ENCODE measurements around the gene UBE2V1.

UBE2V1 gene

DNA sequence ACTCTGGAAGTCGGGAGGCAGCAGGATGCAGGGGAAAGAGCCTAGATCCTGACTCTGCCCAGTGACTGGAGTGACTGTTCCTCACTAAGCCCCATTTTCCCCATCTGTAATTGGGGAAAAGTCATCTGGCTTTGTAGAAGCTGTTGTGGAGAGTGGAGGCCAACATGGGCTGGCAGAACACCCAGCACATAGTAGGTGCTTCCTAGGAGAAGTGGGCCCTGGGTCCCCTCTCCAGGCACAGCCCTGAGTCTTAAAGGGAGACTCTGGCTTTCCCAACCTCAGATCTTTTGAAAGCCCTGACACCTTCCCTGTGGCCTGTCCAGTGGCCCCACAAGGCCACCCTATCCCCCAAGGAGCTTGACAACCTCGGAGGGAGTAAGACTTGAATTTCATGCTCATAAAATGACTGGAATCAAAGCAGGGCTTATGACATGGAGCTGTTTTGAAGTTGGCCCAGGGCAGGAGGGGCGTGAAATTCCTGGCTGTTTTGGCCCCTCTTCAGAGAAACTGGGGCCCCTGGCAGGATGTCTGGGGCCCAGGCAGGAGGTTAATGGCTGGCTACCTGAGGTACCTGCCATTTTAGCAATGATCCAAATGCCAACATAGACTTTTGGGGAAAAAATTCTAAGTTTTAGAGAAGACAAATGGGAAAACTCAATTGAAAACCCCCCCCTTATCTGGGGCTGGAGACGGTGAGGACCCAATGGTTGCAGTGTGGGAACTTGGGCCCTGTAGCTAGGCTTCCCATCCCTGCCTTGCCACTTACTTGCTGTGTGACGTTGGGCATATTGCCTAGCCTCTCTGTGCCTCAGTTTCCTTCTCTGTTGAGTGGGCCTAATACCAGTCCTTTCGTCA is 51.6 kb downstream of the UBE2V1 start:
- no peak for DNase-seq

GRCh38 chr20:50058662-50059402 is 54.1 kb downstream of the UBE2V1 start:
- DNase-seq = no peak

- no peak for DNase-seq
Observed at GRCh38 chr20:50057714-50058053, 55.3 kb downstream of the UBE2V1 start.

GRCh38 chr20:50056951-50057713 is 55.8 kb downstream of the UBE2V1 start:
- no peak for DNase-seq

- DNase-seq = no peak
Observed at GRCh38 chr20:50056408-50056926, 56.5 kb downstream of the UBE2V1 start.

DNA sequence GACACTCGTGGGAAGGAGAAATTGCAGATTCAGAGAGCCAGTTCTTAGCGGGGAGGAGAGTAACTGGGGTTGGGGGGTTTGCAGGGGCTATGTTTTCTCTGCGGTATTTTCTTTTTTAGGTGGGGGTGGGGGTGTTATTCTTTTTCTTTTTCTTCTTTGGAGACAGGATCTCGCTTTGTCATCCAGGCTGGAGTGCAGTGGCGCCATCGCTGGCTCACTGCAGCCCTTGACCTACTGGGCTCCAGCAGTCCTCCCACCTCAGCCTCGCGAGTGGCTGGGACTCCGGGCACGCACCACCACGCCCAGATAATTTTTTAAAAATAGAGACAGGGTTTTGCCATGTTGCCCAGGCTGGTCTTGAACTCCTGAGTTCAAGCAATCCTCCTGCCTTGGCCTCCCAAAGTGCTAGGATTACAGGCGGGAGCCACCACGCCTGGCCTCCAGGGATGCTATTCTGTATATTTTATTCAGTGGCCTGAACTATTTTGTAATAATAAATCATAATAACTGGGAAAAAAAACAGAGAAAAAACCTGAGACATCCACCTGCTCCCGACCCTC is 57.3 kb downstream of the UBE2V1 start:
- no peak for DNase-seq

- no peak for DNase-seq
Observed at GRCh38 chr20:50054626-50055511, 58.1 kb downstream of the UBE2V1 start.

DNA sequence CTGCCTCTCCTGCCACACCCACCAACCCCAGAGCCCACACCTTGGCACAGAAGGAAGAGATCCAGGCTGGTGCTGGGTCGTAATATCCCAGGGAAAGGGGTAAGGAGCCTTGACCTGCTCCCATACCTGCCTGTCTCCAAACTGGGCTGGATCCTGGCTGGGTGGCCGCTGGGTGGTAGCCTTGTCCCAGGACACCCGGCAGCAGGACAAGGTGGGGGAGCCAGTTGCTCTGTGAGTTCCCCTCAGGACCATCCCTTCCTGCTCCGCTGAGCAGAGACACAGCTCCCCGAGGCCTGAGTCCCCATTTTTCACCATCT is 58.8 kb downstream of the UBE2V1 start:
- no peak for DNase-seq

GRCh38 chr20:50053362-50054230 is 59.4 kb downstream of the UBE2V1 start:
- no peak for DNase-seq

GRCh38 chr20:50052550-50053361 is 60.2 kb downstream of the UBE2V1 start:
- no peak for DNase-seq

- no peak for DNase-seq
Observed at GRCh38 chr20:50050660-50051308, 62.2 kb downstream of the UBE2V1 start.

GRCh38 chr20:50050214-50050613 is 62.7 kb downstream of the UBE2V1 start:
- DNase-seq = no peak

- no peak for DNase-seq
Observed at GRCh38 chr20:50049442-50050026, 63.4 kb downstream of the UBE2V1 start.

GRCh38 chr20:50048420-50049166 is 64.4 kb downstream of the UBE2V1 start:
- peak; percentile 57 for DNase-seq

DNA sequence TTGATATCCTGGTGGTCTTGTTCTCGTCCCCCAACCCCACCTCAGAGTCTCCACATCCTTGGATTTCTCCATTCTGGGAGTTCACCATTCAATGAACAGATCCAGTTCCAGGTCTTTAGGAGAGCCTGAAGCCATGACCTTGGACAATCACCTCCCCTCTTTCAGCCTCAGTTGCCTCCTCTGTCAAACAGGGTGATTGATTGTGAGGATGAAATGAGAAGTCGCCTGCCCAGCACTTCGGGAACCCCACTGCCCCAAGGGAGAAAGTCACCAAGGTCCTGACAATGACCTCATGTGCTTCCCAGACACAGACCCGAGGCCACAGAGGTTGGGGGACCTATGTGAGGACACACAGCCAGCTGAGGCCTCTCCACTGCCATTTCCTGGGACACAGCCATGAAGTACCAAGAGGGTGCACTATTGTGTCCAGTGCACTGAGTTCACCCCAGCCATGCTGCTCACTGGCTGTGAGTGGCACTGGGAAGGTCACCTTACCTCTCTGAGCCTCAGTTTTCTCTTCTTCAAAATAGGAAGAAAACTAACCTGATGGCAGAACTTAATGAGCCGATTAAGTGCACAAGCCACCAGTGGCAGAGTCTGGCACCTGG is 68.5 kb downstream of the UBE2V1 start:
- DNase-seq = no peak

DNA sequence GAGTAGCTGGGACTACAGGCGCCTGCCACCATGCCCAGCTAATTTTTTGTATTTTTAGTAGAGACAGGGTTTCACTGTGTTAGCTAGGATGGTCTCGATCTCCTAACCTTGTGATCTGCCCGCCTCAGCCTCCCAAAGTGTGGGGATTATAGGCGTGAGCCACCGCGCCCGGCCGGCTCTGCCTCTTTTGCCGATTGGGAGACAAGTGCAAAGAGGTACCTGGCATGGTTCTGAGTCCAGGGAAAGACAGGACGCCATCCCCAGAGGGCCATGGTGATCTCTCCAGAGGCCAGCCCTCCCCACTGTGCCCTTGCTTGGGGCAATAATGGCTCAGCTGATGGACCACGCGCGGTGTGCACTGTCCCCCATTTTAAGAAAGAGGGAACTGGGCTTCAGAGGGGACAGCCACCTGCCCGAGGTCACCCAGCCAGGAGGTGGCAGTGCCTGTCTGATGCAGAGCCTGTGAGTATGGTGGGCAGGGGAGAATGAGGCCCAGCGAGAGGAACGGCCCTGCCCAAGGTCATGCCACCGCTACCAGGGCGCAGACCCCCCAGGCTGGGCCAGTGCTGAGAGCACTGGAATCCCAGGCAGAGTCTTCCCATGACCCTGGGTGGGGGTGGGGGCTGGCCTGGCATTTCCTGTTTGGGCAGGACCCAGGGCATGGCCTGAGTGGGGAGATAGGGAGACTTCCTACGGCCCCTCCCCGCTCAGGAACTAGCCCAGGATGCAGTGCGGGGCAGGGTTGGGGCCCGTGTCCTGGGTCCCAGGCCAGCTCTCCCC is 69.2 kb downstream of the UBE2V1 start:
- no peak for DNase-seq

Measured in activated CD8-positive, alpha-beta memory T cell treated with anti-CD3 and anti-CD28 coated beads for 24 hours (primary cell).